ENCODE data around the gene DPYSL4.

DNA sequence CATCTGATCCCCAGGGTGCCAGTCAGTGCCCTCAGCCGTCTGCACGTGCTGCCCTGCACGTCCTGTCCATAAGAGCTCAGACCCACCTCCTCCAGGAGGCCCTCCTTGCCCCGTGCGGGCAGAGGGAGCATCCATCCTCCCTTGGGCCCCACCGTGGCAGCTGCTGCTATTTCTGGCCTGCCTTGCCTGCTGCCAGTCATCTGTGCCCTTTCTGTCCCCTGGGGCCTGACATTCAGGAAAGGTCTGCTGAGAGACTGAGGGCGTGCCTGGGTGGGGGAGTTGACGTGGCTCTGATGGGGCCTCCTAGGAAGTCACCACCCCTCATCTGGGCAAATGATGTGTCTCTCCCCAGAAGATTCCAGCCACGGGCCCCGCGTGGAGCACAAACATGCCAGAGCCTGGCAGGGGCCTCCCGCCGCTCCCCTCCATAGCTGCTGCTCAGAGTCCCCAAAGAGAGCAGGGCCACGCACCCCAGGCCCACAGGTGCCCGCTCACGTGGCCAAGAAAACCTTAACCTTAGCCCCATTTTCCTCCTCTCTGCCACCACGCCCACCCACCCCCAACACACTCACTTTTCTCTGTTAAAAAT lies 21.8 kb downstream of the DPYSL4 start:
- TF ChIP-seq, protein P1, sequence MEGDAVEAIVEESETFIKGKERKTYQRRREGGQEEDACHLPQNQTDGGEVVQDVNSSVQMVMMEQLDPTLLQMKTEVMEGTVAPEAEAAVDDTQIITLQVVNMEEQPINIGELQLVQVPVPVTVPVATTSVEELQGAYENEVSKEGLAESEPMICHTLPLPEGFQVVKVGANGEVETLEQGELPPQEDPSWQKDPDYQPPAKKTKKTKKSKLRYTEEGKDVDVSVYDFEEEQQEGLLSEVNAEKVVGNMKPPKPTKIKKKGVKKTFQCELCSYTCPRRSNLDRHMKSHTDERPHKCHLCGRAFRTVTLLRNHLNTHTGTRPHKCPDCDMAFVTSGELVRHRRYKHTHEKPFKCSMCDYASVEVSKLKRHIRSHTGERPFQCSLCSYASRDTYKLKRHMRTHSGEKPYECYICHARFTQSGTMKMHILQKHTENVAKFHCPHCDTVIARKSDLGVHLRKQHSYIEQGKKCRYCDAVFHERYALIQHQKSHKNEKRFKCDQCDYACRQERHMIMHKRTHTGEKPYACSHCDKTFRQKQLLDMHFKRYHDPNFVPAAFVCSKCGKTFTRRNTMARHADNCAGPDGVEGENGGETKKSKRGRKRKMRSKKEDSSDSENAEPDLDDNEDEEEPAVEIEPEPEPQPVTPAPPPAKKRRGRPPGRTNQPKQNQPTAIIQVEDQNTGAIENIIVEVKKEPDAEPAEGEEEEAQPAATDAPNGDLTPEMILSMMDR (conservative IDR thresholded peaks at IDR 0.05; ENCODE audit: low read depth in 2 of 2) = no peak
- TF ChIP-seq JUNB (IDR thresholded peaks at IDR 0.05; ENCODE audit: unreplicated experiment) = no peak
- TF ChIP-seq, protein P2, sequence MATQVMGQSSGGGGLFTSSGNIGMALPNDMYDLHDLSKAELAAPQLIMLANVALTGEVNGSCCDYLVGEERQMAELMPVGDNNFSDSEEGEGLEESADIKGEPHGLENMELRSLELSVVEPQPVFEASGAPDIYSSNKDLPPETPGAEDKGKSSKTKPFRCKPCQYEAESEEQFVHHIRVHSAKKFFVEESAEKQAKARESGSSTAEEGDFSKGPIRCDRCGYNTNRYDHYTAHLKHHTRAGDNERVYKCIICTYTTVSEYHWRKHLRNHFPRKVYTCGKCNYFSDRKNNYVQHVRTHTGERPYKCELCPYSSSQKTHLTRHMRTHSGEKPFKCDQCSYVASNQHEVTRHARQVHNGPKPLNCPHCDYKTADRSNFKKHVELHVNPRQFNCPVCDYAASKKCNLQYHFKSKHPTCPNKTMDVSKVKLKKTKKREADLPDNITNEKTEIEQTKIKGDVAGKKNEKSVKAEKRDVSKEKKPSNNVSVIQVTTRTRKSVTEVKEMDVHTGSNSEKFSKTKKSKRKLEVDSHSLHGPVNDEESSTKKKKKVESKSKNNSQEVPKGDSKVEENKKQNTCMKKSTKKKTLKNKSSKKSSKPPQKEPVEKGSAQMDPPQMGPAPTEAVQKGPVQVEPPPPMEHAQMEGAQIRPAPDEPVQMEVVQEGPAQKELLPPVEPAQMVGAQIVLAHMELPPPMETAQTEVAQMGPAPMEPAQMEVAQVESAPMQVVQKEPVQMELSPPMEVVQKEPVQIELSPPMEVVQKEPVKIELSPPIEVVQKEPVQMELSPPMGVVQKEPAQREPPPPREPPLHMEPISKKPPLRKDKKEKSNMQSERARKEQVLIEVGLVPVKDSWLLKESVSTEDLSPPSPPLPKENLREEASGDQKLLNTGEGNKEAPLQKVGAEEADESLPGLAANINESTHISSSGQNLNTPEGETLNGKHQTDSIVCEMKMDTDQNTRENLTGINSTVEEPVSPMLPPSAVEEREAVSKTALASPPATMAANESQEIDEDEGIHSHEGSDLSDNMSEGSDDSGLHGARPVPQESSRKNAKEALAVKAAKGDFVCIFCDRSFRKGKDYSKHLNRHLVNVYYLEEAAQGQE (IDR thresholded peaks at IDR 0.05; ENCODE audit: unreplicated experiment) = no peak
- TF ChIP-seq EZH2phosphoT487 (IDR thresholded peaks at IDR 0.05; ENCODE audit: unreplicated experiment) = no peak
- TF ChIP-seq EZH2 (IDR thresholded peaks at IDR 0.05; ENCODE audit: low read depth, unreplicated experiment) = no peak
- TF ChIP-seq, protein P3, sequence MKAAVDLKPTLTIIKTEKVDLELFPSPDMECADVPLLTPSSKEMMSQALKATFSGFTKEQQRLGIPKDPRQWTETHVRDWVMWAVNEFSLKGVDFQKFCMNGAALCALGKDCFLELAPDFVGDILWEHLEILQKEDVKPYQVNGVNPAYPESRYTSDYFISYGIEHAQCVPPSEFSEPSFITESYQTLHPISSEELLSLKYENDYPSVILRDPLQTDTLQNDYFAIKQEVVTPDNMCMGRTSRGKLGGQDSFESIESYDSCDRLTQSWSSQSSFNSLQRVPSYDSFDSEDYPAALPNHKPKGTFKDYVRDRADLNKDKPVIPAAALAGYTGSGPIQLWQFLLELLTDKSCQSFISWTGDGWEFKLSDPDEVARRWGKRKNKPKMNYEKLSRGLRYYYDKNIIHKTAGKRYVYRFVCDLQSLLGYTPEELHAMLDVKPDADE (IDR thresholded peaks at IDR 0.05) = no peak
- no peak for TF ChIP-seq POLR2AphosphoS5 (IDR thresholded peaks at IDR 0.05; ENCODE audit: low read depth)
- no peak for TF ChIP-seq CREB1 (CRISPR knock-in tag; IDR thresholded peaks at IDR 0.05; ENCODE audit: low read depth)
- TF ChIP-seq ZNF331 (CRISPR knock-in tag; IDR thresholded peaks at IDR 0.05; ENCODE audit: low read depth) = no peak
- TF ChIP-seq NANOG (IDR thresholded peaks at IDR 0.05; ENCODE audit: borderline replicate concordance) = no peak

Measured in GM23338 (cell line).